OCI-LY1 (cell line): ENCODE measurements around the gene LITAFD.

Source experiments
- CTCF ChIP-seq: fragments of 200-600 bp; sonication (generic), shearing (Covaris generic); IDR thresholded peaks from 2 replicates; pipeline ENCODE4 v1.5.1; 2017; ENCODE audit warnings: mild to moderate bottlenecking, antibody characterized with exemption, low read length, moderate library complexity, mixed read lengths
- EZH2 ChIP-seq: fragments of 200-600 bp; sonication (generic), shearing (Covaris generic); IDR thresholded peaks from 2 replicates; pipeline ENCODE4 v1.8.0; 2017; ENCODE audit warnings: borderline replicate concordance, mixed run types, mild to moderate bottlenecking, antibody characterized with exemption, low read length, moderate library complexity, mixed read lengths

DNA sequence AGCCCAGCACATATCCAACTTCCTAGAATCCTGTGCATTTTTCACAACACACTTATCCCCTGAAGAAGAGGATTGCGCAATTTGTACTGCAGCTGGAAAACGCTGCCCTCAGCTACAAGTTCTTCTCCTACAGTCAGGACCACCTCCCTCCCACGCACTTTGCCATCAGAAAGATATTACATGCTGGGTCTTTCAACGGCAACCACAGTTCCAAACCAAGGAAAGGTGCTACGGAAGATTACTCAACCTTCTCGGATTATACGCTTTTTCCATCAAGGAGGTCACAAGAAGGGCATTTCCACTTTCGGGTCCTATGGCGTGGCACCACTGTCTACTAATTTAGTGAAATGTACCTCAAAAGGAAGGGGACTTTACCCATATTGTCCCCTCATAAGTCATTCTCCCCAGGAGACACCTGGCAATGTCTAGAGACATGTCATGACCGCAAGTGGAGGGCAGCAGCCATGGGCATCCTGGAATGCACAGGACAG, 46.4 kb downstream of the LITAFD start:
- TF ChIP-seq CTCF, result no peak
- TF ChIP-seq EZH2, result no peak
